Stimulated activated naive CD4-positive, alpha-beta T cell treated with Interleukin-2 at 50 U/mL for 16 hours (primary cell): ENCODE measurements around the gene ING3.

Source experiments
- DNase-seq: peaks from one replicate; lab custom pipeline; 2025; lab: John Stamatoyannopoulos, UW

Gene ING3

GRCh38 chr7:121026159-121026558 is 75.6 kb downstream of the ING3 start:
- DNase-seq = no peak

GRCh38 chr7:121026577-121027111 is 76.1 kb downstream of the ING3 start:
- no peak for DNase-seq
